A549 (cell line): ENCODE data around the gene FUS. TPM values are rescaled to one million over a fixed set of nuclear protein-coding genes. Genes with fewer than 3 reads are reported as not detected.

ENCODE experiments used
- ATAC-seq, 2 experiments: fragments of 200-7000 bp in 1 of 2; fragments of >200 bp in 1 of 2; cut with Nextera tagmentation in 1 of 2; cut with Tn5 transposase in 1 of 2; 3 replicates each; pipeline versions ENCODE4 v1.8.0 to v1.9.1; 2018 to 2020; ENCODE audit warnings: mild to moderate bottlenecking in 1 of 2, moderate library complexity in 1 of 2
- CTCF ChIA-PET: fragments of 300-600 bp; sonication (Branson Sonifier 250); formaldehyde crosslinking; extraction: SDS; loops from one replicate; lab custom pipeline; 2021; ENCODE audit warnings: antibody characterized with exemption, inconsistent platforms; lab: Yijun Ruan, JAX
- POLR2A ChIA-PET: fragments of 350-600 bp; formaldehyde crosslinking; extraction: SDS; loops from one replicate; lab custom pipeline; 2021; ENCODE audit warnings: antibody characterized with exemption, inconsistent platforms; lab: Yijun Ruan, JAX
- DNase-seq, 2 experiments: peaks; one replicate each; pipeline versions ENCODE4 v3.0.0 to v3.0.0-alpha.2; 2011 to 2016; ENCODE audit warnings: low read depth in 1 of 2, low spot score in 1 of 2
- FAIRE-seq: peaks from 2 replicates; lab custom pipeline; 2011; peaks lifted over from hg19 to GRCh38; lab: Jason Lieb, UNC
- H3K27ac ChIP-seq, 2 experiments: fragments of >200 bp; sonication (Bioruptor Twin); formaldehyde crosslinking; 3 replicates each; pipeline ENCODE4 v1.5.1; 2016 to 2017
- H3K4me1 ChIP-seq: fragments of >200 bp; sonication (Bioruptor Twin); formaldehyde crosslinking; 3 replicates; pipeline ENCODE4 v1.6.1; 2016
- H3K4me2 ChIP-seq: fragments of >200 bp; sonication (Bioruptor Twin); formaldehyde crosslinking; 3 replicates; pipeline ENCODE4 v1.6.1; 2016
- H3K4me3 ChIP-seq: fragments of >200 bp; sonication (Bioruptor Twin); formaldehyde crosslinking; 3 replicates; pipeline ENCODE4 v1.5.1; 2016
- H3K9me3 ChIP-seq: fragments of >200 bp; sonication (Bioruptor Twin); formaldehyde crosslinking; 3 replicates; pipeline ENCODE4 v1.6.1; 2016
- BHLHE40 ChIP-seq: IDR thresholded peaks from 2 replicates; pipeline ENCODE4 v1.6.1; 2012; ENCODE audit warnings: low read depth, low read length, inconsistent platforms
- CBX8 ChIP-seq: fragments of 200-600 bp; sonication (generic); IDR thresholded peaks from 2 replicates; pipeline ENCODE4 v1.6.1; 2016
- E2F6 ChIP-seq: IDR thresholded peaks from 2 replicates; pipeline ENCODE4 v1.6.1; 2012; ENCODE audit warnings: low read depth, borderline replicate concordance
- ESRRA ChIP-seq: fragments of 150-350 bp; IDR thresholded peaks from 2 replicates; pipeline ENCODE4 v1.6.1; 2014; ENCODE audit warnings: mild to moderate bottlenecking, low read length, borderline replicate concordance
- FOSB ChIP-seq: fragments of 250-450 bp; sonication (Bioruptor Pico); IDR thresholded peaks from 2 replicates; pipeline ENCODE4 v1.5.0; 2020; ENCODE audit warnings: mild to moderate bottlenecking, moderate library complexity
- HOXA7 ChIP-seq: fragments of 250-450 bp; sonication (Bioruptor Pico); IDR thresholded peaks from 2 replicates; pipeline ENCODE4 v1.5.0; 2020; ENCODE audit warnings: mild to moderate bottlenecking, moderate library complexity
- JUN ChIP-seq, 2 experiments: fragments of >200 bp; sonication (Bioruptor Twin); formaldehyde crosslinking; IDR thresholded peaks; 2 replicates in 1 of 2; 3 replicates in 1 of 2; pipeline ENCODE4 v1.6.1; 2016 to 2017
- KDM1A ChIP-seq: fragments of 200-600 bp; sonication (generic); IDR thresholded peaks from 2 replicates; pipeline ENCODE4 v1.6.1; 2016; ENCODE audit warnings: low read depth, mild to moderate bottlenecking
- MAFK ChIP-seq: fragments of 450-650 bp; IDR thresholded peaks from 2 replicates; pipeline ENCODE4 v1.6.1; 2014; ENCODE audit not compliant: partially characterized antibody
- MYC ChIP-seq: IDR thresholded peaks from 2 replicates; pipeline ENCODE4 v1.6.1; 2012; ENCODE audit warnings: mild to moderate bottlenecking, inconsistent platforms, low read length, improper control_type of control experiment, borderline replicate concordance
- POLR2AphosphoS2 ChIP-seq: conservative IDR thresholded peaks from 2 replicates; pipeline ENCODE4 v1.6.1; 2012; ENCODE audit warnings: low read length, improper control_type of control experiment, inconsistent platforms
- RARB ChIP-seq: fragments of 250-450 bp; sonication (Bioruptor Pico); IDR thresholded peaks from 2 replicates; pipeline ENCODE4 v1.8.0; 2021; ENCODE audit warnings: mild to moderate bottlenecking, moderate library complexity
- RNF2 ChIP-seq: fragments of 200-600 bp; sonication (generic); IDR thresholded peaks from 2 replicates; pipeline ENCODE4 v1.6.1; 2016; ENCODE audit warnings: low read depth, mild to moderate bottlenecking, antibody characterized with exemption, moderate library complexity, borderline replicate concordance
- SREBF2 ChIP-seq: fragments of 450-650 bp; IDR thresholded peaks from 2 replicates; pipeline ENCODE4 v1.6.1; 2014; ENCODE audit warnings: mild to moderate bottlenecking, moderate library complexity
- TFCP2L1 ChIP-seq: fragments of 250-450 bp; sonication (Bioruptor Pico); IDR thresholded peaks from 2 replicates; pipeline ENCODE4 v1.5.0; 2021; ENCODE audit warnings: mild to moderate bottlenecking
- WGBS: methylation state at CpG from one replicate; pipeline ENCODE4 v1.1.6; 2017; ENCODE audit errors: missing lambda C conversion rate; 5-methylcytosine and 5-hydroxymethylcytosine counted together
- polyA plus RNA-seq, 4 experiments: library from polyadenylated mRNA; depleted of rRNA in 3 of 4; stranded (reverse); fragments of >200 nt; fragmentation: RNase III in 1 of 4; extraction: RNeasy Plus Mini Kit Qiagen cat#74134 plus additional on column Dnase treatment in 1 of 4; gene quantifications; 2 replicates in 3 of 4; 3 replicates in 1 of 4; pipeline ENCODE4 v1.2.3, GENCODE V29; 2011 to 2017
- TF ChIP-seq, protein P1 (sequence below): fragments of >200 bp; sonication (Bioruptor Twin); formaldehyde crosslinking; IDR thresholded peaks from 3 replicates; pipeline ENCODE4 v1.6.1; 2016
- TF ChIP-seq, protein P2 (sequence below): fragments of 250-450 bp; sonication (Bioruptor Pico); IDR thresholded peaks from 2 replicates; pipeline ENCODE4 v1.5.0; 2020; ENCODE audit warnings: low read depth, mild to moderate bottlenecking, moderate library complexity
- TF ChIP-seq, protein P3 (sequence below): IDR thresholded peaks from 2 replicates; pipeline ENCODE4 v1.6.1; 2012

FUS gene
- polyA plus RNA-seq, 2 of the 4 experiments (the other 2 are of a cell fraction) = 224 to 740 TPM

GRCh38 chr16:31190061-31190460 is 10.1 kb downstream of the FUS start:
- H3K27ac ChIP-seq = no peak overlapping the region
- H3K4me1 ChIP-seq = 0 out of 3 replicates have a peak, but pooled peaks cover 3% of the 10 kb centered on the region
- no peak for DNase-seq
- no peak for FAIRE-seq
- H3K4me2 ChIP-seq = no peak overlapping the region
- ATAC-seq = no peak
- ChIA-PET POLR2A (interaction anchor here (1.7 to 2.1 kb wide), 2 partner anchors 10 to 12 kb away, joined by 5 to 17 read pairs; partner anchors contain the start of genes FUS and PYCARD), CTCF (interaction anchor here (1.2 to 2.2 kb wide), 4 partner anchors 8 to 48 kb away, joined by 4 to 8 read pairs (median 7); partner anchors contain the start of genes FUS and PYCARD)
- TF ChIP-seq ESRRA (no peak), MAFK (no peak), KDM1A (no peak), FOSB (CRISPR knock-in tag) (0 out of 2 replicates have a peak, but pooled peaks have one; percentile 20), POLR2AphosphoS2 (no peak), MYC (no peak), RARB (CRISPR knock-in tag) (0 out of 2 replicates have a peak, but pooled peaks have one; percentile 44), BHLHE40 (no peak), SREBF2 (no peak), TFCP2L1 (peak; percentile 62; the same call in 1 of the 2 replicates)
- TF ChIP-seq, protein P1, sequence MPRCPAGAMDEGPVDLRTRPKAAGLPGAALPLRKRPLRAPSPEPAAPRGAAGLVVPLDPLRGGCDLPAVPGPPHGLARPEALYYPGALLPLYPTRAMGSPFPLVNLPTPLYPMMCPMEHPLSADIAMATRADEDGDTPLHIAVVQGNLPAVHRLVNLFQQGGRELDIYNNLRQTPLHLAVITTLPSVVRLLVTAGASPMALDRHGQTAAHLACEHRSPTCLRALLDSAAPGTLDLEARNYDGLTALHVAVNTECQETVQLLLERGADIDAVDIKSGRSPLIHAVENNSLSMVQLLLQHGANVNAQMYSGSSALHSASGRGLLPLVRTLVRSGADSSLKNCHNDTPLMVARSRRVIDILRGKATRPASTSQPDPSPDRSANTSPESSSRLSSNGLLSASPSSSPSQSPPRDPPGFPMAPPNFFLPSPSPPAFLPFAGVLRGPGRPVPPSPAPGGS = no peak
- TF ChIP-seq, protein P2, sequence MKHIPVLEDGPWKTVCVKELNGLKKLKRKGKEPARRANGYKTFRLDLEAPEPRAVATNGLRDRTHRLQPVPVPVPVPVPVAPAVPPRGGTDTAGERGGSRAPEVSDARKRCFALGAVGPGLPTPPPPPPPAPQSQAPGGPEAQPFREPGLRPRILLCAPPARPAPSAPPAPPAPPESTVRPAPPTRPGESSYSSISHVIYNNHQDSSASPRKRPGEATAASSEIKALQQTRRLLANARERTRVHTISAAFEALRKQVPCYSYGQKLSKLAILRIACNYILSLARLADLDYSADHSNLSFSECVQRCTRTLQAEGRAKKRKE = no peak
- whole genome bisulfite sequencing = 94% methylated on average over 12 of the region's 12 CpGs
- no peak overlapping the region for H3K4me3 ChIP-seq
- H3K9me3 ChIP-seq = no peaks in the 10 kb centered on the region

- no peak for TF ChIP-seq JUN (IDR thresholded peaks at IDR 0.05)
- peak; percentile 61; the same call in 1 of the 2 replicates for TF ChIP-seq HOXA7
- no peak for TF ChIP-seq FOSB (CRISPR knock-in tag)
- TF ChIP-seq TFCP2L1 = peak; percentile 79; the same call in 1 of the 2 replicates
- TF ChIP-seq, protein P3, sequence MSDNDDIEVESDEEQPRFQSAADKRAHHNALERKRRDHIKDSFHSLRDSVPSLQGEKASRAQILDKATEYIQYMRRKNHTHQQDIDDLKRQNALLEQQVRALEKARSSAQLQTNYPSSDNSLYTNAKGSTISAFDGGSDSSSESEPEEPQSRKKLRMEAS = no peak
- TF ChIP-seq CBX8 = no peak
- FAIRE-seq (no peak), DNase-seq (no peak), ATAC-seq (peak in 1 of 2 experiments; percentile 4; a peak in 1 of 6 replicates)
- no peaks in the 10 kb centered on the region for H3K9me3 ChIP-seq
- H3K27ac ChIP-seq = no peak overlapping the region
- CTCF ChIA-PET = interaction anchor here (1.2 to 2.2 kb wide), 6 partner anchors 7 to 206 kb away, joined by 3 to 8 read pairs (median 5); partner anchors contain the start of genes FUS, HSD3B7 and PYCARD
- 88% methylated on average over 11 of the region's 17 CpGs for WGBS
- POLR2A ChIA-PET = interaction anchor here (0.6 to 2.1 kb wide), 3 partner anchors 11 to 33 kb away, joined by 3 to 17 read pairs (median 5); partner anchors contain the start of genes FUS and PYCARD
- no peak overlapping the region for H3K4me2 ChIP-seq
- H3K4me1 ChIP-seq = no peaks in the 10 kb centered on the region
- no peak overlapping the region for H3K4me3 ChIP-seq
These were observed 11.0 kb downstream of the FUS start for GRCh38 chr16:31190818-31191444.

DNA sequence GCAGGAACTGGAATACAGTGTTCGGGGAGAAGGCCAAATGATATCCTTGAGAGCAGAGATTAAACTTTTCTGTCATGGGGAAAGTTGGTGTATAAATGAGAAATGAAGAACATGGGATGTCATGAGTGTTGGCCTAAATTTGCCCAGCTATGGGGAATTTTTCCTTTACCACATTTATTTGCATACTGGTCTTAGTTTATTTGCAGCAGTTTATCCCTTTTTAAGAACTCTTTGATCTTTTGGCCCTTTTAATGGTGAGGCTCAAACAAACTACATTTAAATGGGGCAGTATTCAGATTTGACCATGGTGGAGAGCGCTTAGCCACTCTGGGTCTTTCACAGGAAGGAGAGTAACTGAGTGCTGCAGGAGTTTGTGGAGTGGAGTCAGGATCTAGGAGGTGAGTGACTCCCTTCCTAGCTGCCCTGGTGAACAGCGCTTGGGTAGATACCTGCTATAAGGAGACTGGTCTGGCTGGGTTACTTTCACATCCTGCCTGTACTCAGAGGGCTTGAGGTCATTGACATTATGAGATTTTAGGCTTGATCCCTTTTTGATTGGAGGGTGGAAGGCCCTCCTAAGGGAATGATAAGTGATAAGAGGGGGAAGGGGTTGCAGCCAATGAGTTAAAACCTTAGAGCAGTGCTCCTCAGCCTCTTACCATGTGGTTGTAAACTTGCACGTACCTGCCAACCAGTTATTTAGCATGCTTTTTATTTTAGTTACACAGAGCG is 11.9 kb downstream of the FUS start:
- DNase-seq = no peak
- no peak overlapping the region for H3K27ac ChIP-seq
- H3K4me1 ChIP-seq = no peaks in the 10 kb centered on the region
- TF ChIP-seq RNF2 = no peak
- 0 out of 2 replicates have a peak, but pooled peaks have one; percentile 52 for TF ChIP-seq HOXA7
- TF ChIP-seq POLR2AphosphoS2 = 0 out of 2 replicates have a peak, but pooled peaks have one; percentile 61
- no peak for TF ChIP-seq E2F6
- ChIA-PET POLR2A (no interaction called here), CTCF (interaction anchor here (1.3 to 1.8 kb wide), 2 partner anchors 142 to 207 kb away, joined by 3 to 4 read pairs; partner anchors contain the start of gene HSD3B7)
- FAIRE-seq = no peak
- ATAC-seq = peak in 1 of 2 experiments; percentile 12; a peak in 3 of 6 replicates
- no peaks in the 10 kb centered on the region for H3K9me3 ChIP-seq
- no peak overlapping the region for H3K4me2 ChIP-seq
- 91% methylated on average over 5 of the region's 5 CpGs for WGBS
- no peak overlapping the region for H3K4me3 ChIP-seq
